ENCODE results near the gene KPNA2.
"Not testable (repeated sequence)": the region's sequence is repeated elsewhere in the genome, so short reads cannot be mapped to it uniquely, and the experiment has no call there.

DNA sequence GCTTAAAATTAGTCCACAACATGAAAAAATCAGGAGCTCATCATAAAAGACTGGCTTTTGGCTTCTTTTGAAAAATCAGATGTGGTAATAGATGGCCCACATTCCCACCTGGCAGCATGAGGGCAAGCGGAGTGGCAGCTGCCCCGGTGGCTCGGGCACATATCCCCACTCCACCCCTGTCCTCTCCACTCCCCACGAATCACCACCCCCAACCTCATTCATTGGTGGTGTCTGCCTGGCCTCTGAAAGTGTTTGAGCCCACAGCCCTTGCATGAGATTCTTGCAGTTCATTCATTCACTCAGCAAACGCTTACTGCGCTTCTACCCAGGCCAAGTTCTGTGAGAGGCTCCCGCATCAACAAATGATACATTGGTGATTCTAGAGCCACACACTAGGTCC, 29.8 kb downstream of the KPNA2 start:
- TF ChIP-seq, protein P1, sequence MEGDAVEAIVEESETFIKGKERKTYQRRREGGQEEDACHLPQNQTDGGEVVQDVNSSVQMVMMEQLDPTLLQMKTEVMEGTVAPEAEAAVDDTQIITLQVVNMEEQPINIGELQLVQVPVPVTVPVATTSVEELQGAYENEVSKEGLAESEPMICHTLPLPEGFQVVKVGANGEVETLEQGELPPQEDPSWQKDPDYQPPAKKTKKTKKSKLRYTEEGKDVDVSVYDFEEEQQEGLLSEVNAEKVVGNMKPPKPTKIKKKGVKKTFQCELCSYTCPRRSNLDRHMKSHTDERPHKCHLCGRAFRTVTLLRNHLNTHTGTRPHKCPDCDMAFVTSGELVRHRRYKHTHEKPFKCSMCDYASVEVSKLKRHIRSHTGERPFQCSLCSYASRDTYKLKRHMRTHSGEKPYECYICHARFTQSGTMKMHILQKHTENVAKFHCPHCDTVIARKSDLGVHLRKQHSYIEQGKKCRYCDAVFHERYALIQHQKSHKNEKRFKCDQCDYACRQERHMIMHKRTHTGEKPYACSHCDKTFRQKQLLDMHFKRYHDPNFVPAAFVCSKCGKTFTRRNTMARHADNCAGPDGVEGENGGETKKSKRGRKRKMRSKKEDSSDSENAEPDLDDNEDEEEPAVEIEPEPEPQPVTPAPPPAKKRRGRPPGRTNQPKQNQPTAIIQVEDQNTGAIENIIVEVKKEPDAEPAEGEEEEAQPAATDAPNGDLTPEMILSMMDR (IDR thresholded peaks at IDR 0.05) = not testable (repeated sequence)
- TF ChIP-seq POLR2A (IDR thresholded peaks at IDR 0.05) = not testable (repeated sequence)

Measured in uterus (tissue), 2 donors.